HG02870 (cell line): Measurements from ENCODE around the gene PTGIS.

ENCODE experiments used
- ATAC-seq: cut with Tn5 transposase; IDR thresholded peaks from one replicate; pipeline ENCODE4 v1.9.1; 2021; ENCODE audit warnings: mild to moderate bottlenecking, moderate library complexity; ENCODE audit not compliant: unreplicated experiment

Gene PTGIS

GRCh38 chr20:49532285-49532946, 35.5 kb downstream of the PTGIS start:
- ATAC-seq: no peak

- ATAC-seq: no peak
Measured at GRCh38 chr20:49529470-49529869, 38.5 kb downstream of the PTGIS start.

DNA sequence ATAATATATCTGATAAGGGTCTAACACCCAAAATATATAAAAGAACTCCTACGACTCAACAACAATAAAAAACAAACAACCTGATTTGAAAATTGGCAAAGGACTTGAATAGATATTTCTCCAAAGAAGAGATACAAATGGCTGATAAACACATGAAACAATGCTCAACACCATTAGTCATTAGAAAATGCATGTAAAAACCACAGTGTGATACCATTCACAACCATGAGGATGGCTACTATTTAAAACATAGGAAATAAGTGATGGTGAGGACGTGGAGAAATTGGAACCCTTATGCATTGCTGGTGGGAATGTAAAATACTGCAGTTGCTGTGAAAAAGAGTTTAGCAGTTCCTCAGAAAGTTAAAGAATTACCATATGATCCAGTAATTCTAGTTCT, 41.4 kb downstream of the PTGIS start:
- no peak for ATAC-seq

GRCh38 chr20:49526056-49526455, 41.9 kb downstream of the PTGIS start:
- ATAC-seq: no peak

DNA sequence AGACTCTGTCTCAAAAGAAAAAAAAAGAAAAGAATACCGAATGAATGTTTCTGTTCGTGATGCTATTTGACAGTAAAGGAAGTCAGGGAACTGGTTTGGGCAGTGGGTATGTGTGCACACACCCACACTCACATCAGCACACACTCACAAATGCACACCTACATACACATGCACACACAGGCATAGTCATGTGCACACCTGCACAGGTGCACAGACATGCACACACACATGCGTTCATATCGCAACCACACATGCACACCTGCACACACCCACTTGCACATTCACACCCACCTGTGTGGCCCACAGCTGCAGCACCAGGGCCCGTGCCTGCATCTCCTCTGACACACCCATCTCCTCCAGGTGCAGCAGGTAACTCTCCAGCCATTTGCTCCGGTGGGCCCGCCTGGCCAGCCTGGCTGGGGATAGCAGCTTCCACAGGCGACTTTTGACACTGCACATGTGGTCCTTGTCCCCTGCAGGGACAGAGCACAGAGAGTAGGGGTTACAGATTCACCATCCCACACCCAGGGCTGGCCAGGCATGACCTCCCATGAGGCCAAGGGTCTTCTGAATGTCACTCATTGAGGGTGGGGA, 44.1 kb downstream of the PTGIS start:
- no peak for ATAC-seq

DNA sequence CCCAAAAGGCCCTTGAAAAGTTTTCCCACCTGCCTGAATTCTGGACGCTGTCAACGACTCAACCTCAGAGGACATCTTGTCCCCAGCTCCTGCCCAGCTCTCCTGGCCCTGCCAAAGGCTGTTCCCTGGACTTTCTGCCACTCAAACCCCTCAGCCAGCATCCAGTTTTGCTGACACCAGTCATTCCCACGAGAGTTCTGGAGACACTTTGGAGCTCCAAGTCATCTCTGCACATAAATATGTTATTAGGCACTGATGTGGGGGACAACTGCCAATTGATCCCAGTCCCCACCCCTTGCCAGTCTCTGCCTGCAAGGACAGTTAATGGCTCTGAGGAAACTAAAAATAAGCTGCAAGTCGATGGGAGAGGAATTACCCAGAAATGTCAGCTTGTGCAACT, 46.6 kb downstream of the PTGIS start:
- ATAC-seq: no peak

DNA sequence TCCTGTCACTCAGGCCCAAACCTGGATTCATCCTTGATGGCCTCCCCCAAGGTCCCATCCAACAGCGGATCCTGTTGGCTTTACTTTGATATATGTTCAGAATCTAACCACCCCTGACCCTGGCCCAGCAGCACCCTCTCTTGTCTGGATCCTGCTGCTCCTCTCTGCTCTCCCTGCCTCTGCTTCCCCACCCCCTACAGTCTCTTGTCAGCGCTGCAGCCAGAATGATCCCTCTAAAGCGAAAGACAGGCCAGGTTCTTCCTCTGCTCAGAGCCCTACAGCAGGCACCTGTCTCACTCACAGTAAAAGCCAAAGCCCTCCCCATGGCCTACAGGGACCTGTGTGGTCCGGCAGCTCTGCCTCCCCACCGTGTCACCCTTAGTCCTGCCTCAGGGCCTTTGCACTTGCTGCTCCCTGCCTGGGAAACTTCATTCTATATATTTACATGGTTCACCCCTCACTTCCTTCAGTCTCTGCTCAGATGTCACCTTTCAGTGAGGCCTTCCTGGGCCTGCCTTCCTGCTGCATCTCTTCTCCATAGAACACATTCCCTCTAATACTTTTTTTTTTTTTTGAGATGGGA, 48.1 kb downstream of the PTGIS start:
- ATAC-seq: no peak

DNA sequence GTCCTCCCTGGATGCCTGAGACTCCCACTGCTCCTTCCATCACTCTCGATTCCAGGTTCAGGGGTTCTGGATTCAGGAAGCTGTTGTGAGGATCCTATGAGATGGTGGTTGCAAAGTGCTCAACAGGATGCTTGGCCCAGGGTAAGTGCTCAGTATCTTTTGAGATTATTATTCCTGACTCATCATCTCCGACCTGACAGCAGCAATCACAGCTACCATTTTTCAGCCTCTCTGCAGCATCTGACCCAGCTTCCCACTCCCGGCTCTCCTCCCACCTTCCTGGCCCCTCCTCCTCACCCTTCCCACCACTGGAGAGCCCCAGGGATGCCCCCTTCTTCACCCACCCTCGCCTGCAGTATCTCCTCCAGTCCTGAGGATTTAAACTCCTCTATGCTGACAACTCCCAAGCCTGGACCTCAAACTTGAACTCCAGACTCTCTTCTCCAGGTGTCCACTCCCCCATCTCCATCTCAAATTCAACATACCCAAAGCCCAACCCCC, 48.7 kb downstream of the PTGIS start:
- ATAC-seq: no peak

DNA sequence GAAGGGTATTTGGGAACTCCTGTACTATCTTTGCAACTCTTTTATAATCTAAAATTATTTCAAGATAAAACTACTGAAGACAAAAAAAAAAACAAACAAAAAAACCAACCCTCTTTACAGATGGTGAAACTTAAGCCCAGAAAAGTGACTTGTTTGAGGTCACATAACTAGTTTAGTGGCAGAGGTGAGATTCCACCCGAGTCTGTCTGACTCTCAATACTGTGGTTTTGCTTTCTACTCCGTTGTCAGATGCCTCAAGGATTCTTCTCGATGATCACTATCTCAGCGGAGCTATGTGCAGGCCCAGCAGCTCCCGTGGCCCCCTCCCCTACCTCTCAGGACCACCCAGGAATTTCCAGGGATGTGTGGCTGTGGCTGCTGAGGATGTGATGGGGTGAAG, 49.4 kb downstream of the PTGIS start:
- ATAC-seq: no peak

DNA sequence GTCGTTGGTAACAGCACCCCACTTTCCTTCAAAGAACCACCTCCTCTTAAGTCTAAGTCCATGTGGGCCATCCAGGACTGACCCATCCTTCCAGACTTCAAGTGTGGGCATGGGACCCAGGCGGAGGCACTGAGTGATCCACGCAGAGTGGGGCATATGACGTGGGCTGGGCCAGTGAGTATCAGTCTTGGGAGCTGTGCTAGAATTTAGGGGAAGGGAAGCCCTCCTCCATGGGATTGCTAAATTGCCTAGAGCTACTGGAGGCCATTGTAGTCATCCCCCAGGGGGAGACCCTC, 50.2 kb downstream of the PTGIS start:
- ATAC-seq: no peak

- no peak for ATAC-seq
Measured at GRCh38 chr20:49516916-49517804, 50.8 kb downstream of the PTGIS start.

DNA sequence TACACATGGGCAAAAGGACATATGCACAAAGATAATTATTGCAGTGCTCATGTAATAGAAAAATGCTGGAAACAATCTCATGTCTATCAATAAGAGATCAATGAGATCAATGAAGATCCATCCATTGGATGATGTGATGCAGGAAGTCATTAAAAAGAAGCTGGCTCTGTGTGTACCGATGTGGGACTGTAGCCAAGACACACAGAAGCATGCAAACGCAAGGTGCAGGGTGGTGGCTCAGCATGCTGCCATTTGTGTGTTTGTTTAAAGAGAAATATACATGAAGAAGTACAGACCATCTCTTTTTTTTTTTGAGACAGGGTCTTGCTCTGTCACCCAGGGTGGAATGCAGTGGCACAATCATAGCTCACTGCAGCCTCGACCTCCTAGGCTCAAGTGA, 52.4 kb downstream of the PTGIS start:
- ATAC-seq: no peak

- no peak for ATAC-seq
Measured at GRCh38 chr20:49513517-49513916, 54.4 kb downstream of the PTGIS start.

DNA sequence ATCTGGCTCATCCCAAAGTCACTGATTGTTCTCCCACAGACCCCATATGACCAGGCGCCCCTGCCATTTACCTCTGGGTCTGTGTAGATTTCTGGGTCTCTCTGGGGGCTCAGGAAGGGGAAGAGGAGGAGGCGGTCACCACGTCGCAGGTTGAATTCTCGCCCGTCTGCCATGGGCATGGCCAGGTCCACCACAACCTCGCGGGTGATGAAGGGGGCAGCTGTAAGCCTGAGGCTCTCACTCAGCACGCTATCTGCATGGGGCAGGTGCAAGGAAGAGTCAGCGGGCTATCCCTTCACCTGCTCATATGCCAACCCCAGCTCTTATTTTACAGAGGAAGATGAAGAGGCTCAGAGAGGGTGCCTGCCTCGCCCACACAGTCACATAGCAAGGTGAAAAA, 54.9 kb downstream of the PTGIS start:
- ATAC-seq: no peak

- no peak for ATAC-seq
Measured at GRCh38 chr20:49511788-49512525, 56.0 kb downstream of the PTGIS start.

DNA sequence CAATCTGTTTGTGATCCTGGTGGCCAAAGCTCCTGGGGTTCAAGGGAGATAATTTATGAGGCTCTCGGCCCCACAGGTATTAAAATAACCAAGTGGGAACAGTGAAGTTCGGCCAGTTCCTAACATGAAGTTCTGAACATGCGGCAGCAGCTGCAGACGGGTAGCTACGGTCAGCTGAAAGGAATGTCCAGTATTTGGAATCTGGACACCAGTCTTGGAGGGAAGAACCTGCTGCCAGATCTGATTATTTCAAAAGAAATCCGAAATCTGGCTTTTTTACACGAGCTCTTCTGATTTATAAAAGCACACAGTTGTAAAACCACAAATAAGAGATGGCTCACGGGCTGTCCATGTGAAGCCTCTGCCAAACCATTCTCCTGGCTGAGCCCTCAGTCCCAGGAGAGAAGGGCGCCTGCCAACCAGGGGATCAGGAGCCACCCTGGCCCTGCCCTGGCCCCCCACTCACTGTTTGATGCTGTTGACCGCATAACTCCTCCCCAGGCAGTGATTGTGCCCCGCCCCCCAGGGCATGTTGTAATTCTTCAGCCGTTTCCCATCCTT, 57.3 kb downstream of the PTGIS start:
- no peak for ATAC-seq

- ATAC-seq: no peak
Measured at GRCh38 chr20:49508435-49509199, 59.3 kb downstream of the PTGIS start.

- ATAC-seq: no peak
Measured at GRCh38 chr20:49507741-49508434, 60.0 kb downstream of the PTGIS start.

GRCh38 chr20:49505518-49505917, 62.4 kb downstream of the PTGIS start:
- ATAC-seq: no peak
